WTC11 (cell line): Measurements from ENCODE around the gene FARP2. TPM values are rescaled to one million over a fixed set of nuclear protein-coding genes. Genes with fewer than 3 reads are reported as not detected.
"Not testable (repeated sequence)": the region's sequence is repeated elsewhere in the genome, so short reads cannot be mapped to it uniquely, and the experiment has no call there.

Experiments used
- ATAC-seq: fragments of 200-7000 bp; cut with Tn5 transposase; 2 replicates; pipeline ENCODE4 v1.10.0; 2021; ENCODE audit warnings: mild to moderate bottlenecking, moderate library complexity
- CTCF ChIA-PET: fragments of 300-600 bp; sonication (Branson Sonifier 250); formaldehyde crosslinking; loops from one replicate; lab custom pipeline; 2021; ENCODE audit warnings: antibody characterized with exemption; lab: Charles Lee
- POLR2A ChIA-PET: fragments of 350-600 bp; sonication (Branson Sonifier 250); formaldehyde crosslinking; loops from one replicate; lab custom pipeline; 2021; ENCODE audit warnings: antibody characterized with exemption; lab: Charles Lee
- DNase-seq: peaks from one replicate; pipeline ENCODE4 v3.0.0; 2021; ENCODE audit warnings: low spot score
- H3K27ac Mint-ChIP-seq: 2 replicates; pipeline ENCODE4 v1.8.0; 2021; ENCODE audit warnings: mixed read lengths
- H3K27me3 Mint-ChIP-seq: 2 replicates; pipeline ENCODE4 v1.8.0; 2021; ENCODE audit warnings: low read depth, mild to moderate bottlenecking, moderate library complexity, mixed read lengths
- H3K36me3 Mint-ChIP-seq: 2 replicates; pipeline ENCODE4 v1.8.0; 2021; ENCODE audit warnings: mixed read lengths
- H3K4me1 Mint-ChIP-seq: 2 replicates; pipeline ENCODE4 v1.8.0; 2022; ENCODE audit warnings: mixed read lengths
- H3K4me3 Mint-ChIP-seq: 2 replicates; pipeline ENCODE4 v1.8.0; 2021; ENCODE audit warnings: mild to moderate bottlenecking, moderate library complexity, mixed read lengths
- H3K9me3 Mint-ChIP-seq: 2 replicates; pipeline ENCODE4 v1.8.0; 2021; ENCODE audit warnings: mixed read lengths
- ELF4 ChIP-seq: sonication (generic); formaldehyde crosslinking; IDR thresholded peaks from 2 replicates; pipeline ENCODE4 v1.8.1; 2022; ENCODE audit warnings: low read depth, mild to moderate bottlenecking, moderate library complexity, missing genetic modification reagents
- OVOL2 ChIP-seq: fragments of 250-450 bp; sonication (Bioruptor Pico); IDR thresholded peaks from 2 replicates; pipeline ENCODE4 v1.9.0; 2021; ENCODE audit warnings: mild to moderate bottlenecking, borderline replicate concordance
- TP53 ChIP-seq: sonication (generic); formaldehyde crosslinking; IDR thresholded peaks from 2 replicates; pipeline ENCODE4 v1.8.1; 2023; ENCODE audit warnings: mild to moderate bottlenecking, missing genetic modification reagents
- ZBTB21 ChIP-seq: sonication (generic); formaldehyde crosslinking; IDR thresholded peaks from 2 replicates; pipeline ENCODE4 v1.8.1; 2023; ENCODE audit warnings: mild to moderate bottlenecking, missing genetic modification reagents, borderline replicate concordance
- ZNF317 ChIP-seq: sonication (generic); formaldehyde crosslinking; IDR thresholded peaks from 2 replicates; pipeline ENCODE4 v1.8.1; 2023; ENCODE audit warnings: low read depth, mild to moderate bottlenecking, moderate library complexity, missing genetic modification reagents, borderline replicate concordance
- ZNF396 ChIP-seq: fragments of 250-450 bp; sonication (Bioruptor Pico); IDR thresholded peaks from 2 replicates; pipeline ENCODE4 v1.8.0; 2021; ENCODE audit warnings: mild to moderate bottlenecking, moderate library complexity, borderline replicate concordance
- ZNF416 ChIP-seq: fragments of 250-450 bp; sonication (Bioruptor Pico); IDR thresholded peaks from 2 replicates; pipeline ENCODE4 v1.9.0; 2021; ENCODE audit warnings: mild to moderate bottlenecking, inconsistent platforms
- total RNA-seq: library from RNA; stranded (reverse); gene quantifications from 3 replicates; pipeline ENCODE4 v1.2.3, GENCODE V29; 2021
- TF ChIP-seq, protein P1 (sequence below): fragments of 250-450 bp; sonication (Bioruptor Pico); conservative IDR thresholded peaks from 2 replicates; pipeline ENCODE4 v1.9.0; 2021; ENCODE audit warnings: mild to moderate bottlenecking
- TF ChIP-seq, protein P2 (sequence below): fragments of 250-450 bp; sonication (Bioruptor Pico); IDR thresholded peaks from 2 replicates; pipeline ENCODE4 v2.1.2; 2022; ENCODE audit warnings: mild to moderate bottlenecking, moderate library complexity
- TF ChIP-seq, protein P3 (sequence below): fragments of 250-450 bp; sonication (Bioruptor Pico); IDR thresholded peaks from 2 replicates; pipeline ENCODE4 v1.8.0; 2021; ENCODE audit warnings: mild to moderate bottlenecking
- TF ChIP-seq, protein P4 (sequence below): sonication (generic); formaldehyde crosslinking; IDR thresholded peaks from 2 replicates; pipeline ENCODE4 v1.8.1; 2022; ENCODE audit warnings: low read depth, missing genetic modification reagents, borderline replicate concordance

FARP2 gene
- total RNA-seq, 1 experiment from 2014 or later: 37.8 TPM

DNA sequence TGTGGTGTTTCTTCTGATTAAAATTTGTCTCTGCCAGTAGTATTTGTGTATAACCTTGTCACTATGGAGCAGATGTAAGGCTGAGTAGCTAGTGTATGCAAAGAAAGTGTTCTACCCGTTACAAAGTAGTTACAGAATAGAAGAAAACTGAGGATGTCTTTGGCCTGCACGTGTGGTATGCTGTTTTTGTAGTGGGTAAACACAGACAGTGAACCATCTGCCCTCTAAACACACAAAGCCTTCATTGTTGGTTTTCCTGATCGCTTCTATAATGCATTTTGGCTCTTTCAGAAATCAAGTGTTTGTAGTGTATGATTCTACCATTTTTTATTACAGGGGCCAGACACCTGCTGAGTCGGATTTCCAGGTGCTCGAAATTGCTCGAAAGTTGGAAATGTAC is 61.5 kb downstream of the FARP2 start:
- H3K4me3 Mint-ChIP-seq: no peak overlapping the region
- TF ChIP-seq, protein P1, sequence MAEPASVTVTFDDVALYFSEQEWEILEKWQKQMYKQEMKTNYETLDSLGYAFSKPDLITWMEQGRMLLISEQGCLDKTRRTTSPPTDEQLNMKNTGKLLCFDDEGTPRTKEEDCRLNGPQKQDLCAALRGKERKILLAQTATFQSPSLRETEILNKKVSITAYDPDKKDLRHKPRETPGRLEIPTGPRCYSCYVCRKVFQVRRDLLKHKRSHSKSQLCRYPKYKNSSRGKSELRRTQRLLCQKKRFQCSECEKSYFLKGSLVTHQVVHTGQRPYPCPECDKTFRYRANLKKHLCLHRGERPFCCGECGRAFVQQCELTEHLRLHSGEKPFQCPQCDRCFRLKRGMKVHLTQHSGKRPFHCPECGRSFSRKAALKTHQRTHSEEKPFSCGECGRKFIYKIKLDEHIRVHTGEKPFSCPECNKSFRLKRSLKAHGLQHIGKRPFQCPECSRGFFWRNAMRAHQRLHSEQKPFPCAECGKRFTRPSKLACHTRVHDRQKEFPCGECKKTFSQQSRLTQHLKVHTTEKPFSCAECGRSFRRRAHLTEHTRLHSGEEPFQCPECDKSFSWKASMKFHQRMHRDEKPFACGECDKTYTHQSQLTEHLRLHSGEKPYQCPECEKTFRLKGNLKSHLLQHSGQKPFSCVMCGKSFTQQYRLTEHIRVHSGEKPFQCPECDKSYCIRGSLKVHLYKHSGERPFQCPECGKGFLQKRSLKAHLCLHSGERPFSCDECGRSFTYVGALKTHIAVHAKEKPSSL: no peak
- no peak for TF ChIP-seq ZNF416 (CRISPR knock-in tag)
- H3K27me3 Mint-ChIP-seq: no peaks in the 10 kb centered on the region
- DNase-seq (no peak), ATAC-seq (no peak)
- H3K27ac Mint-ChIP-seq: no peak overlapping the region
- peaks cover 5% of the 10 kb centered on the region for H3K9me3 Mint-ChIP-seq
- POLR2A ChIA-PET: no interaction called here
- H3K4me1 Mint-ChIP-seq: no peaks in the 10 kb centered on the region
- CTCF ChIA-PET: no interaction called here
- peaks cover 35% of the 10 kb centered on the region for H3K36me3 Mint-ChIP-seq

DNA sequence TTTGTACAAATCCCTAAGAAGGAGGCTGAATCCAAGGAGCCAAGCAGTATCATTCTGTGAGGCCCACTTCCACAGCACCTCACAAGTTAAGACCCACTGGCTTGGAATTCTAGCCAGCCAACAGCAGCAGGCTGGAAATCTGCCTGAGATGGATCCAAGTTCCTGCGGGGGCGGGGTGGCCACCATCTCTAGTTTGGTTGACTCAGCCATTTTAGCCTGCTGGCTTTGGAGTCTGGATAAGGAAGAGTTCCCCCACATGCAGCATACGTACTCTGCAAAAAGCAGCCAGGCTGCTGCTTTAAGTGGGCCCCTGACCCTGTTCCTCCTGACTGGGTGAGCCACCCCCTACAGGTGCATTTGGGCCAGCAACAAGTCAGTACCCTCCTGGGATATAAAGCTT is 65.2 kb downstream of the FARP2 start:
- ChIA-PET POLR2A (no interaction called here), CTCF (interaction anchor here (0.6 kb wide), 1 partner anchor 1395 kb away, joined by 5 read pairs; no protein-coding TSS in a partner anchor)
- Mint-ChIP-seq H3K27ac (no peak overlapping the region), H3K4me3 (no peak overlapping the region), H3K4me1 (no peaks in the 10 kb centered on the region), H3K36me3 (peaks cover 41% of the 10 kb centered on the region), H3K9me3 (peaks cover 28% of the 10 kb centered on the region), H3K27me3 (no peaks in the 10 kb centered on the region)
- ATAC-seq (no peak), DNase-seq (no peak)
- TF ChIP-seq, protein P2, sequence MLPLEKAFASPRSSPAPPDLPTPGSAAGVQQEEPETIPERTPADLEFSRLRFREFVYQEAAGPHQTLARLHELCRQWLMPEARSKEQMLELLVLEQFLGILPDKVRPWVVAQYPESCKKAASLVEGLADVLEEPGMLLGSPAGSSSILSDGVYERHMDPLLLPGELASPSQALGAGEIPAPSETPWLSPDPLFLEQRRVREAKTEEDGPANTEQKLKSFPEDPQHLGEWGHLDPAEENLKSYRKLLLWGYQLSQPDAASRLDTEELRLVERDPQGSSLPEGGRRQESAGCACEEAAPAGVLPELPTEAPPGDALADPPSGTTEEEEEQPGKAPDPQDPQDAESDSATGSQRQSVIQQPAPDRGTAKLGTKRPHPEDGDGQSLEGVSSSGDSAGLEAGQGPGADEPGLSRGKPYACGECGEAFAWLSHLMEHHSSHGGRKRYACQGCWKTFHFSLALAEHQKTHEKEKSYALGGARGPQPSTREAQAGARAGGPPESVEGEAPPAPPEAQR (CRISPR knock-in tag): no peak
- TF ChIP-seq ZBTB21 (CRISPR knock-in tag) (no peak), OVOL2 (CRISPR knock-in tag) (no peak), ZNF317 (CRISPR knock-in tag) (no peak), ELF4 (CRISPR knock-in tag) (no peak), TP53 (CRISPR knock-in tag) (no peak)
- TF ChIP-seq, protein P3, sequence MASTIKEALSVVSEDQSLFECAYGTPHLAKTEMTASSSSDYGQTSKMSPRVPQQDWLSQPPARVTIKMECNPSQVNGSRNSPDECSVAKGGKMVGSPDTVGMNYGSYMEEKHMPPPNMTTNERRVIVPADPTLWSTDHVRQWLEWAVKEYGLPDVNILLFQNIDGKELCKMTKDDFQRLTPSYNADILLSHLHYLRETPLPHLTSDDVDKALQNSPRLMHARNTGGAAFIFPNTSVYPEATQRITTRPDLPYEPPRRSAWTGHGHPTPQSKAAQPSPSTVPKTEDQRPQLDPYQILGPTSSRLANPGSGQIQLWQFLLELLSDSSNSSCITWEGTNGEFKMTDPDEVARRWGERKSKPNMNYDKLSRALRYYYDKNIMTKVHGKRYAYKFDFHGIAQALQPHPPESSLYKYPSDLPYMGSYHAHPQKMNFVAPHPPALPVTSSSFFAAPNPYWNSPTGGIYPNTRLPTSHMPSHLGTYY: no peak
- TF ChIP-seq, protein P4, sequence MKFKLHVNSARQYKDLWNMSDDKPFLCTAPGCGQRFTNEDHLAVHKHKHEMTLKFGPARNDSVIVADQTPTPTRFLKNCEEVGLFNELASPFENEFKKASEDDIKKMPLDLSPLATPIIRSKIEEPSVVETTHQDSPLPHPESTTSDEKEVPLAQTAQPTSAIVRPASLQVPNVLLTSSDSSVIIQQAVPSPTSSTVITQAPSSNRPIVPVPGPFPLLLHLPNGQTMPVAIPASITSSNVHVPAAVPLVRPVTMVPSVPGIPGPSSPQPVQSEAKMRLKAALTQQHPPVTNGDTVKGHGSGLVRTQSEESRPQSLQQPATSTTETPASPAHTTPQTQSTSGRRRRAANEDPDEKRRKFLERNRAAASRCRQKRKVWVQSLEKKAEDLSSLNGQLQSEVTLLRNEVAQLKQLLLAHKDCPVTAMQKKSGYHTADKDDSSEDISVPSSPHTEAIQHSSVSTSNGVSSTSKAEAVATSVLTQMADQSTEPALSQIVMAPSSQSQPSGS (CRISPR knock-in tag): no peak

DNA sequence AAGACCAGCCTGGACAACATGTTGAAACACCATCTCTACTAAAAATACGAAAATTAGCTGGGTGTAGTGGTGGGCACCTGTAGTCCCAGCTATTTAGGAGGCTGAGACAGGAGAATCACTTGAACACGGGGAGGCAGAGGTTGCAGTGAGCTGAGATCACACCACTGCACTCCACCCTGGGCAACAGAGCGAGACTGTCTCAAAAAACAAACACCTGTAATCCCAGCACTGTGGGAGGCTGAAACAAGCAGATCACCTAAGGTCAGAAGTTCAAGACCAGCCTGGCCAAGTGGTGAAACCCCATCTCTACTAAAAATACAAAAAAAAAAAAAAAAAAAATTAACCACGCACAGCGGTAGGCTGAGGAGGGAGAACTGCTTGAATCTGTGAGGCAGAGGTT is 65.9 kb downstream of the FARP2 start:
- CTCF ChIA-PET: interaction anchor here (0.6 kb wide), 1 partner anchor 1396 kb away, joined by 5 read pairs; no protein-coding TSS in a partner anchor
- H3K27ac Mint-ChIP-seq, H3K4me1 Mint-ChIP-seq, ATAC-seq, DNase-seq, H3K27me3 Mint-ChIP-seq, H3K4me3 Mint-ChIP-seq: not testable (repeated sequence)
- POLR2A ChIA-PET: interaction anchor here (0.6 kb wide), 1 partner anchor 103 kb away, joined by 3 read pairs; no protein-coding TSS in a partner anchor
- Mint-ChIP-seq H3K36me3 (peaks cover 41% of the 10 kb centered on the region), H3K9me3 (peaks cover 28% of the 10 kb centered on the region)

DNA sequence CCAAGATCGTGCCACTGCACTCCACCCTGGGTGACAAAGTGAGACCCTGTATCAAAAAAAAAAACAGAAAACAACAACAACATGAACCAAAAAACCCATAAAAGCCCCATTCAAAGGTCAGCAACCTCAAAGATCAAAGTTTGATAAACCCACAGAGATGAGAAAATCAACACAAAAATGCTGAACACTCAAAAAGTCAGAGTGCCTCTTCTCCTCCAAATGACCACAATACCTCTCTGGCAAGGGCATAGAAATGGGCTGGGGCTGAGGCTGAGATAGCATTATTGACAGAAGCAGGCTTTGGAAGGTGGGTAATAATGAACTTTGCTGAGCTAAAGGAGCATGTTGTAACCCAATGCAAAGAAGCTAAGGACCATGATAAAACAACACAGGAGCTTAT is 66.3 kb downstream of the FARP2 start:
- Mint-ChIP-seq H3K4me3 (no peak overlapping the region), H3K27ac (no peak overlapping the region), H3K4me1 (no peaks in the 10 kb centered on the region), H3K9me3 (peaks cover 28% of the 10 kb centered on the region), H3K27me3 (no peaks in the 10 kb centered on the region), H3K36me3 (peaks cover 41% of the 10 kb centered on the region)
- ChIA-PET CTCF (no interaction called here), POLR2A (interaction anchor here (0.6 kb wide), 1 partner anchor 104 kb away, joined by 3 read pairs; no protein-coding TSS in a partner anchor)
- ATAC-seq (no peak), DNase-seq (no peak)
- no peak for TF ChIP-seq ZNF396

DNA sequence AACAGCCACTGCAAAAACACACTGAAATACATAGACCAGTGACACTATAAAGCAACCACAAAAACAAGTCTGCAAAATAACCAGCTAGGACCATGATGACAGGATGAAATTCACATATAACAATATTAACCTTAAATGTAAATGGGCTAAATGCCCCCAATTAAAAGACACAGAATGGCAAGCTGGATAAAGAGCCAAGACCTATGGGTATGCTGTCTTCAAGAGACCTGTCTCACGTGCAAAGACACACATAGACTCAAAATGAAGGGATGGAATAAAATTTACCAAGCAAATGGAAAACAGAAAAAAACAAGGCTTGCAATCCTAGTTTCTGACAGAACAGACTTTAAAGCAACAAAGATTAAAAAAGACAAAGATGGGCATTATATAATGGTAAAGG is 67.4 kb downstream of the FARP2 start:
- not testable (repeated sequence) for ATAC-seq

More for the DNA sequence above, 67.4 kb downstream of the FARP2 start:
- H3K4me3 Mint-ChIP-seq, CTCF ChIA-PET, DNase-seq, H3K4me1 Mint-ChIP-seq, H3K27me3 Mint-ChIP-seq, POLR2A ChIA-PET, H3K27ac Mint-ChIP-seq: not testable (repeated sequence)
- H3K9me3 Mint-ChIP-seq: peaks cover 28% of the 10 kb centered on the region
- H3K36me3 Mint-ChIP-seq: peaks cover 37% of the 10 kb centered on the region
